Activated naive CD4-positive, alpha-beta T cell (primary cell): ENCODE measurements around the gene PRH2.

Experiments
- DNase-seq, 4 experiments: peaks; one replicate each; lab custom pipeline; 2025; lab: John Stamatoyannopoulos, UW

The PRH2 gene

DNA sequence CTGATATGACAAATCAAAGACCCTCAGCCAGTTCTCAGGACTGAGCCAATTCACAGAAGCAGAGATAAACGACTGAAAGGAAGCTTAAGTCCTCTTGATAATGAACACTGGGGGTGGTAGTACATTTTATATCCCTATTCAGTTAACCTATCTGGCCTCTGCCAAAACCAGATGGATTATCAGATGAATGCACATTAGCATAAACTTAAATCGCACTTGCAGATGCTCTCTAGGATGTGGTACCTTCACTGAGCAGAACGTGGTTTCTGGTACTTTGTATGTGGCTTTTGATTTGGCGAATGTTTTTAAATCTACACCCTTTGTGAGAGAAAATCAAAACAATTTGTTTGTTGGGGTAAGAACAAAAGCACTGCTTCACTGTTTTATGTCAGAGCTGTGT is 31.2 kb downstream of the PRH2 start:
- no peak for DNase-seq

DNA sequence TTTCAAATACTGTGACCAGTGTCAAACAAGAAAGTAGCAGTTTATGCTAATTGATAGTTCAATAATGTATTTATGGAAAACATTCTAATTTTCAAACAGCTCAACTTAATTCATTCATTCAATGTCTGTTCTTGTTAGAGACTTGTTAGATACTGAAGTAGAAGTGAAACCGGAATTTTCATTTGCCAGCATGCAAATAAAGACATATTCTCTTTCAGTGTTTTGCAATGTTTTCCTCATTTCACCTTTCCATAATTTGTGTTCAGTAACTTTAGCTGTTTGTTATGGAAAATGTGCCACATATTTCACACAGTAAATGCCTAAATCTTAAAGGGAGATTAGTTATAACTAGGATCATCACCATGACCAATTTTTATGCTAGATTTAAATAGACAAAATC is 36.4 kb downstream of the PRH2 start:
- DNase-seq: no peak

DNA sequence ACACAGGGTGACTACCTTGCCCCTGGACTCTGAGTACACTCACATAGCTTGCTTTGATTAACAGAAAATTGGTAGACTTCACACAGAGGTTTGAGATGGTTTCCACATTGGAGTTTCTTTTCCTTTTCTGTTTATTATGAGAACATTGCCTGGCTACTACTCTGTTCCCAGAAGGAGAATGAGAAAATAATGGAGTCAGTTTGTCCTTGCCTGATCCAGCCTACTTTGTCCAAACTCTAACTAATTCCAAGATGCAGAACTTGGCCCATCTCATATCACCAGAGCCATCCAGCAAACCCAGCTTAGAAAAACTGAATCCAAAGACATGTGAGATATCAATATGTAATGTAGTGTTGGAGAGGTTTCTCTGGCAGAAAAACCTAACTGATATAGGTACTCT is 37.3 kb downstream of the PRH2 start:
- no peak for DNase-seq

DNA sequence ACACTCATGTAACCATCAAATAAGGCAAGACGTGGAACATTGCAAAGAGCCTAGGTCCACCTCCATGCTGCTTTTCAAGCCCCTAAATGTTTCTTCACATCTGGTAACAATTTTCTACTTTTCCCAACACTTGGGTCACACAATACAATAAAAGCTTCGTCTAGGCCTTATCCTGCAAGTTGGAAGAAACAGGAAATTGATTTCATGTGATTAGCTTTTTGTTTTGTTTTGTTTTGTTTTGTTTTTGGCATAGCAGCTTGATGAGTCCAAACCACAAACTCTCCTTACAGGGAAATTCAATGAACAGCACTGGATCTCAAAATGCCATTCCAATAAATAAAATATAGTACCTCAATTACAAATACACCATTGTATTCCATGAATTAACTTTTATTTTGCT is 38.4 kb downstream of the PRH2 start:
- DNase-seq: no peak

DNA sequence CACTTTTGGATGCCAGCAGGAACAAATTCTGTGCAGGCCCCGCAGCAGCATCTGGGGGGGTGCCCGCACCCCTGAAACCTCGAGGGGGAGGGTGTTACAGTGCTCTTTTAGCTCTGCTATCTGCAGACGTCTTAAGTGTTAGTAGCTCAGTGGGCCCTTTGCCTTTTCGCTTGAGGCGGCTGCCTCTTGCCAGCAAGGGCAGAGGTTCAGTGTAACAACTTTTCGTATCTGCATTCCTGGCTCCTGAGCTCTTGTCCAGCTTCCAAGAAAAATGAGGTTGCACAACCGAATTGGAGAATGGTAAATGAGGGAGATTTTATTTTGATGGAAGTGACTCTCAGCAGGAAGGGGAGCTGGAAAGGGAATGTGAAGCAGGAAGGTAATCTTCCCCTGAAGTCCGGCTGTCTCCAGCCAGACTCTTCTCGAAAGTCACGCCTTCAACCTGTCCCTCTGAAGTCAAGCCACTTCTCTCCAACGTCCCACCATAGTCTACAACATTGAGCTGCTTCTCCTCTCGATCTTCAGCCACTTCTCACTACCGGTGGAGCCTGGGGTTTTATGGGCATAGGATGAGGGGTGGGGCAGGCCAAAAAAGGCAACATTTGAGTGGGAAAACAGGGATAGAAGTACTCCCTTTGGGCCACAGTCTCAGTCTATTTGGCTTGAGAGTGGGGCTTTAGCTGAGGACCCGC is 39.9 kb downstream of the PRH2 start:
- DNase-seq: no peak

DNA sequence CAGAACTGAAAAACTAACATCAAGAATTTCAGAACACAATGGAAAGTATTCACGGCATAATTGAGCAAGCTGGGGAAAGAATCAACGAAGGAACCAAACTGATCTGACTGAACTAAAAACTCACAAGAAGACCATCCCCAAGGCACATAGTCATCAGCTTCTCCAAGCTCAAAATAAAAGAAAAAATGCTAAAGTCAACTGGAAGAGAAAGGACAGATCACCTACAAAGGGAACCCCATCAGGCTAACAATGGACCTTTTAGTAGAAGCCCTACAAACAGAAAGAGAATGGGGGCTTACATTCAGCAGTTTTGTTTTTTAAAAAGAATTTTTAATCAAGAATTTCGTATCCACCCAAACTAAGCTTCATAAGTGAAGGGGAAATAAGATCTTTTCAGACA is 45.9 kb downstream of the PRH2 start:
- no peak for DNase-seq

DNA sequence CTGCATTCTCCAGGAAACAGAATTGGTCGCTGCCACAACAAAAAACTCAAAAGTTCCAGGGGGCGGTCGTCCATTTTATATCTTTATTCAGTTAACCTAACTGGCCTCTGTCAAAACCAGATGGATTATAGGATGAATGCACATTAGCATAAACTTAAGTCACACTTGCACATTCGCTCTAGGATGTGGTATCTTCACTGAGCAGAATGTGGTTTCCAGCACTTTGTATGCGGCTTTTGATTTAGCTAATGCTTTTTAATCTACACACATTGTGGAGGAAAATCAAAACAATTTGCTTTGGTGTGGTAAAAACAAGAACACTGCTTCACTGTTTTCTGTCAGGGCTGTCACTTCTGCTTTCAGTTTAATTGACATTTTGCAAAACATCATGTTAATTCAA is 53.2 kb downstream of the PRH2 start:
- DNase-seq: no peak
